RWPE2 (cell line): Measurements from ENCODE around the gene NRSN2.

Source experiments
- ATAC-seq: fragments of 200-7000 bp; cut with Tn5 transposase; 3 replicates; pipeline ENCODE4 v1.9.1; 2021; ENCODE audit warnings: low read depth
- DNase-seq: peaks from one replicate; pipeline ENCODE4 v3.0.0-alpha.2; 2020; ENCODE audit warnings: low spot score
- H3K27ac ChIP-seq: fragments of 450-650 bp; 2 replicates; pipeline ENCODE4 v1.5.1; 2017; ENCODE audit warnings: mild to moderate bottlenecking; ENCODE audit not compliant: poor library complexity, severe bottlenecking
- H3K27me3 ChIP-seq: fragments of 250-450 bp; sonication (Bioruptor Pico); 2 replicates; pipeline ENCODE4 v1.5.1; 2021; ENCODE audit warnings: mild to moderate bottlenecking, moderate library complexity; ENCODE audit not compliant: insufficient read depth, poor library complexity, severe bottlenecking
- H3K36me3 ChIP-seq: fragments of 250-450 bp; sonication (Bioruptor Pico); 2 replicates; pipeline ENCODE4 v1.5.1; 2020; ENCODE audit warnings: low read depth, mild to moderate bottlenecking, moderate library complexity
- H3K4me1 ChIP-seq: fragments of 250-450 bp; sonication (Bioruptor Pico); 2 replicates; pipeline ENCODE4 v1.5.1; 2021; ENCODE audit warnings: mild to moderate bottlenecking, moderate library complexity; ENCODE audit not compliant: insufficient read depth, poor library complexity, severe bottlenecking
- H3K4me3 ChIP-seq: fragments of 250-450 bp; sonication (Bioruptor Pico); 2 replicates; pipeline ENCODE4 v1.5.1; 2021; ENCODE audit warnings: mild to moderate bottlenecking, moderate library complexity; ENCODE audit not compliant: severe bottlenecking
- H3K9me3 ChIP-seq: fragments of 250-450 bp; sonication (Bioruptor Pico); 2 replicates; pipeline ENCODE4 v1.5.1; 2021; ENCODE audit warnings: mild to moderate bottlenecking, moderate library complexity; ENCODE audit not compliant: severe bottlenecking
- TF ChIP-seq, protein P1 (sequence below): fragments of 450-650 bp; IDR thresholded peaks from one replicate; pipeline ENCODE4 v1.5.1; 2017; ENCODE audit warnings: mild to moderate bottlenecking, moderate library complexity; ENCODE audit not compliant: poor library complexity, severe bottlenecking

Gene NRSN2

DNA sequence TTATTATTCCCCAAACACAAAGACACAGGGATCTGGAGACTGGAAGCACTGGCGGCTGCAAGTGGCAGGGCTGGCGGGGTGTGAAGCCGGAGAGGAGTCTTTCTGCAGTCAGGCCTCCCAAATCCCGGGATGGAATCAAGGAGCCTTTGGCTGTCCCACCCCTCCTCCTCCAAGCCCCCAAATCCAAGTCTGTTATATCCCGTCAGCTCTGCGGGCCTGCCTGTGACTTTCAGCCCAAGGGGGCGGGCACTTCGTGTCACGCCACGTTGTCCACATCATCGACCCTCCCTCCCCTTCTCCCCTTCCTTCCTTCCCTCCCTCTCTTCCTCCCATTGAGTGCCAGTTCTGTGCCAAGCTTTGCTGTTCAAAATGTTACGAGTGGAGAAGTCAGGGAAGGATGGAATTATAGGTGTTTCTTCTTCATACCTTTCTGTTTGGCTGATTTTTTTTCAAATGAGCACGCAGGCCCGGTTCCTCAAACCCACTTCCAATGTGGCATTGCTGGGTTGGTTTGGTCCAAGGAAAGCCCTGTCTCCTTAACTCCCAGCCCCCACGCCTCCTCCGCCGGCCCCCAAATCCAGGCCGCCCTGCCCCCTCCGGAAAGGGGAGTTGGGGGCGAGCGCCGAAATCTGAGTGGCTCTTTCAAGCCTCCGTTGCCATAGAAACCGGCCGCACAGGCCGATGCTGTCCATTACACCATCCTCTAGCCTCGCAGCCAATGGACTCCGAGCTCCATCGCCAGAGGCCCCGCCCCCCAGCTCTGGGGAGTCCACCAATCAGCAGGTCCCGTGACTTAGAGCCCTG is 36.9 kb upstream of the NRSN2 start:
- TF ChIP-seq, protein P1, sequence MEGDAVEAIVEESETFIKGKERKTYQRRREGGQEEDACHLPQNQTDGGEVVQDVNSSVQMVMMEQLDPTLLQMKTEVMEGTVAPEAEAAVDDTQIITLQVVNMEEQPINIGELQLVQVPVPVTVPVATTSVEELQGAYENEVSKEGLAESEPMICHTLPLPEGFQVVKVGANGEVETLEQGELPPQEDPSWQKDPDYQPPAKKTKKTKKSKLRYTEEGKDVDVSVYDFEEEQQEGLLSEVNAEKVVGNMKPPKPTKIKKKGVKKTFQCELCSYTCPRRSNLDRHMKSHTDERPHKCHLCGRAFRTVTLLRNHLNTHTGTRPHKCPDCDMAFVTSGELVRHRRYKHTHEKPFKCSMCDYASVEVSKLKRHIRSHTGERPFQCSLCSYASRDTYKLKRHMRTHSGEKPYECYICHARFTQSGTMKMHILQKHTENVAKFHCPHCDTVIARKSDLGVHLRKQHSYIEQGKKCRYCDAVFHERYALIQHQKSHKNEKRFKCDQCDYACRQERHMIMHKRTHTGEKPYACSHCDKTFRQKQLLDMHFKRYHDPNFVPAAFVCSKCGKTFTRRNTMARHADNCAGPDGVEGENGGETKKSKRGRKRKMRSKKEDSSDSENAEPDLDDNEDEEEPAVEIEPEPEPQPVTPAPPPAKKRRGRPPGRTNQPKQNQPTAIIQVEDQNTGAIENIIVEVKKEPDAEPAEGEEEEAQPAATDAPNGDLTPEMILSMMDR, result no peak
- H3K36me3 ChIP-seq, result no peaks in the 10 kb centered on the region

DNA sequence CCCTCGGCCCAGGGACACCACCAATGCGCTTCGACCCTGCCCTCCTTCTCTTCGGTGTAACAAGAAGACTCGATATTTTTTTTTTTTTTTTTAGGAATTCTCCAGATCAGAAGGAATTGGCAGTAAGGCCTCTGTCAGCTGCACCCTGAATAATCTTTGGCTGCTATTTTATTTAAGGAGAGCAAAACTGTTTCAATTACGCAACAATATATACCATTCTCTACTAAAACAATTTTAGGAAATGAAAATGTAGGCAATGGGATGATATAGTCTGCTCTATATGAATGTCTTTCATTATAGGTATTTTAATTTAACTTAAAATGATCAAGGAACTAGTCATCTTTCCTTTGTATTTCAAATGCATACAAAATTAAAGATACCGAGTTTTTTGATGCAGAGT is 36.3 kb upstream of the NRSN2 start:
- no peaks in the 10 kb centered on the region for H3K9me3 ChIP-seq
- TF ChIP-seq, protein P1, result no peak
- H3K27me3 ChIP-seq, result no peaks in the 10 kb centered on the region
- ATAC-seq (no peak), DNase-seq (no peak)
- H3K4me3 ChIP-seq, result no peak overlapping the region
- H3K4me1 ChIP-seq, result peaks cover 29% of the 10 kb centered on the region
- H3K27ac ChIP-seq, result peak overlapping the region; percentile 72
- no peaks in the 10 kb centered on the region for H3K36me3 ChIP-seq

More for the DNA sequence above, 36.9 kb upstream of the NRSN2 start:
- peak; percentile 86 for ATAC-seq
- H3K9me3 ChIP-seq, result no peaks in the 10 kb centered on the region
- DNase-seq, result peak; percentile 96
- H3K4me3 ChIP-seq, result peak overlapping the region; percentile 21
- H3K27ac ChIP-seq, result peak overlapping the region; percentile 72
- peaks cover 29% of the 10 kb centered on the region for H3K4me1 ChIP-seq
- no peaks in the 10 kb centered on the region for H3K27me3 ChIP-seq

DNA sequence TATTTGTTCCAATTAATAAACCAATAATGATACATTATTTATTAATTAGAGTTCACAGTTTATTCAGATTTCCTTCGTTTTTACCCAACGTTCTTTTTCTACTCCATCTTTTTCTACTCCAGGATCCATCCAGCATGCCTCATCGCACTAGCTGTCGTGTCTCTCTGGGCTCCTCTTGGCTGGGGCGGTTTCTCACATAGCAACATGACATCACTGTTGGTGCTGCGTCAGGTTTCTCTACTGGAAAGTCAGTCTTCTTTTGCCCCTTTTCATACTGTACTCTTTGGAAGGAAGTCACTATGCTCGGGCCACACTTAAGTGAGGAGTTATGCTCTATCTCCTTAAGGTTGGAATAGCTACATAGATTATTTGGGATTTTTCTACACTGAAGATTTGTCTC is 35.3 kb upstream of the NRSN2 start:
- TF ChIP-seq, protein P1, result no peak
- no peaks in the 10 kb centered on the region for H3K36me3 ChIP-seq
- H3K4me3 ChIP-seq, result no peak overlapping the region
- no peak for ATAC-seq
- peaks cover 29% of the 10 kb centered on the region for H3K4me1 ChIP-seq
- no peak overlapping the region for H3K27ac ChIP-seq
- no peaks in the 10 kb centered on the region for H3K9me3 ChIP-seq
- H3K27me3 ChIP-seq, result no peaks in the 10 kb centered on the region
- DNase-seq, result no peak

DNA sequence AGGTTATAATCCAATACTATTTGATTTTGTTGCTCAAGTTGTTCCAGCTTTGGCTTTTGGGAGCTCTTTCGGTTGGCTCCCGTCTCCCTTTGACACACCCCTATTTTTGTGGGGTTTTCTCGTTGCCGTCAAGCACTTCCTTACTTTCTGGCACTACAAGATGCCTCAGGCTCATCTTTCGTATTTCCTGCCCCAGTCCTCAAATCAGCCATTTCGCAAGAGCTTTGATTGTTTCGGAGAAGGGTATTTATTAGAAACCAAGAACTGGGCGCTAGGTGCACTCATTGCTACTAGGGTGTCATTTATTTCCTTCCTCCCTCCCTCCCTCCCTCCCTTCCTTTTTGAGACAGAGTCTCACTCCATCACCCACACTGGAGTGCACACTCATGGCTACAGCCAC is 34.8 kb upstream of the NRSN2 start:
- Histone ChIP-seq H3K4me3 (no peak overlapping the region), H3K27ac (no peak overlapping the region), H3K9me3 (no peaks in the 10 kb centered on the region), H3K4me1 (peaks cover 29% of the 10 kb centered on the region), H3K36me3 (no peaks in the 10 kb centered on the region), H3K27me3 (no peaks in the 10 kb centered on the region)
- TF ChIP-seq, protein P1, result no peak
- DNase-seq, result no peak
- no peak for ATAC-seq

DNA sequence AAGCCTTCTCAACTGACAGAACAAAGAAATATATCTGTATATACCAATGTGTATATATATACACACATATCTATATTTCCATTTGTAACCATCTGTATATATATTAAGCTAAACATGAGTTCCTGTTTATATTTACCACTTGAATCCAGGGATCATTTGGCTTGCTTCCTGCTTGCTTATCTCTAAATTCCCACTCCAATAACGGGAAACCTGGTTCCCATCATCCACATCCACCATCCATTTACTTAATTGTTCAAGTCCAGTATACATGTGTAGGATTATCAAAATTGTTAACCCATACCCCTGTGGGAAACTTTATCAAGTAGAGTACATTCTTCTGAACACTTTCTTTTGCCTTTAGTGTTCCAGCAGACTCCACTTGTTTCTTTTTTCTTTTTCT is 34.0 kb upstream of the NRSN2 start:
- ATAC-seq (no peak), DNase-seq (no peak)
- Histone ChIP-seq H3K4me3 (no peak overlapping the region), H3K27me3 (no peaks in the 10 kb centered on the region), H3K27ac (no peak overlapping the region), H3K36me3 (no peaks in the 10 kb centered on the region), H3K4me1 (peaks cover 29% of the 10 kb centered on the region), H3K9me3 (no peaks in the 10 kb centered on the region)
- TF ChIP-seq, protein P1, result no peak
